ENCODE data around the gene ULK4. TPM values are rescaled to one million over a fixed set of nuclear protein-coding genes. Genes with fewer than 3 reads are reported as not detected.

Gene ULK4
- total and polyA plus RNA-seq, 10 donors, result 2.0 to 33.3 (median 12.9) TPM

GRCh38 chr3:41198950-41199865, 762.7 kb downstream of the ULK4 start, which contains the start of gene CTNNB1:
Gene CTNNB1, plus strand, starts transcription at chr3:41199505. Its CDS starts 24,564 bp downstream, at chr3:41224069.
- intact Hi-C loops (cut with DNase I; ENCODE audit: low total_unique reads), result no loop called here

GRCh38 chr3:41198526-41198925, 763.4 kb downstream of the ULK4 start:
- Histone ChIP-seq H3K4me1 (peaks cover 20 to 45% (median 37%) of the 10 kb centered on the region in 6 donors), H3K27me3 (replicated peaks in 1 of 7) (no peaks in the 10 kb centered on the region), H3K36me3 (no peaks in the 10 kb centered on the region), H3K4me3 (peak overlapping the region; percentile 64 to 90 (median 81)), H3K27ac (peak overlapping the region; percentile 93 to 99 (median 97)), H3K9me3 (no peaks in the 10 kb centered on the region)
- intact Hi-C loops (cut with DNase I; ENCODE audit: low total_unique reads), result no loop called here
- TF ChIP-seq POLR2A (IDR thresholded peaks at IDR 0.05) (no peak), POLR2AphosphoS5 (IDR thresholded peaks at IDR 0.05) (no peak), CTCF (IDR thresholded peaks at IDR 0.05 in 8 of 11, conservative IDR thresholded peaks at IDR 0.05 in 3 of 11) (no peak)
- 4 to 10% (median 5%) methylated on average over 11 to 20 of the region's 20 CpGs for WGBS, 5 donors
- no peak for DNase-seq

More at GRCh38 chr3:41198950-41199865, 762.7 kb downstream of the ULK4 start, which contains the start of gene CTNNB1:
- Histone ChIP-seq H3K36me3 (no peaks in the 10 kb centered on the region), H3K4me3 (peak within 1 kb of the TSS; percentile 64 to 90 (median 81)), H3K27ac (peak within 1 kb of the TSS; percentile 93 to 99 (median 97)), H3K4me1 (peaks cover 26 to 52% (median 44%) of the 10 kb centered on the region in 6 donors), H3K27me3 (replicated peaks in 1 of 7) (no peaks in the 10 kb centered on the region), H3K9me3 (no peaks in the 10 kb centered on the region)
- 0 to 1% (median 1%) methylated on average over 29 to 112 of the region's 112 CpGs for WGBS, 5 donors
- TF ChIP-seq CTCF (IDR thresholded peaks at IDR 0.05 in 8 of 11, conservative IDR thresholded peaks at IDR 0.05 in 3 of 11) (peak in 6 of 11 experiments; percentile 4 to 45 (median 22)), POLR2A (IDR thresholded peaks at IDR 0.05) (peak; percentile 92 to 94 (median 93)), POLR2AphosphoS5 (IDR thresholded peaks at IDR 0.05) (peak; percentile 100)
- peak; percentile 98 for DNase-seq

- Histone ChIP-seq H3K36me3 (no peaks in the 10 kb centered on the region), H3K27me3 (replicated peaks in 1 of 7) (no peaks in the 10 kb centered on the region), H3K4me3 (peak overlapping the region in 1 of 8 donors; percentile 89), H3K4me1 (peaks cover 16 to 40% (median 33%) of the 10 kb centered on the region in 6 donors), H3K9me3 (no peaks in the 10 kb centered on the region), H3K27ac (peak overlapping the region in 2 of 8 donors; percentile 96 to 99)
- DNase-seq, result no peak
- TF ChIP-seq CTCF (IDR thresholded peaks at IDR 0.05 in 8 of 11, conservative IDR thresholded peaks at IDR 0.05 in 3 of 11) (no peak), POLR2AphosphoS5 (IDR thresholded peaks at IDR 0.05) (no peak), POLR2A (IDR thresholded peaks at IDR 0.05) (no peak)
- intact Hi-C loops (cut with DNase I; ENCODE audit: low total_unique reads), result no loop called here
- WGBS, 5 donors, result 73 to 79% (median 74%) methylated on average over 7 of the region's 7 CpGs
Observed at GRCh38 chr3:41198046-41198445, 763.9 kb downstream of the ULK4 start.

Small RNAs within 50 kb of the gene (small RNA-seq; reads per million reads assigned to genes)
- gene ATP6V0E1P2 (0 reads per million in 4 donors), gene RF00019 (0 reads per million in 4 donors), gene RF00096 (0 reads per million in 4 donors), gene RF00602 (0 reads per million in 4 donors)

Other genes with a start within 250 kb of the ULK4 start
- 10 to 100 TPM; 43.5 to 60.0 (median 49.0) TPM for gene TRAK1, start 129.3 kb upstream of the ULK4 start, total RNA-seq
- 10 to 100 TPM; 15.4 to 20.0 (median 17.1) TPM for gene TRAK1, start 129.3 kb upstream of the ULK4 start, polyA plus RNA-seq

Measured in spleen (tissue), 11 donors.